Aortic smooth muscle cell (primary cell): Measurements from ENCODE around the gene CGB1. TPM values are rescaled to one million over a fixed set of nuclear protein-coding genes. Genes with fewer than 3 reads are reported as not detected.

ENCODE experiments used
- total RNA-seq: library from RNA; depleted of rRNA; stranded (reverse); fragments of >200 nt; gene quantifications from 2 replicates; pipeline ENCODE4 v1.2.3, GENCODE V29; 2014

Gene CGB1
- not detected in 2 replicates for total RNA-seq

GRCh38 chr19:49036815-49037214, at the start of gene CGB1:
CGB1 (minus strand) TSS chr19:49036895; CDS start chr19:49036711, 184 bp downstream.

GRCh38 chr19:49085020-49085867, 48.5 kb upstream of the CGB1 start, which contains the start of gene SNRNP70:
SNRNP70 (plus strand) TSS chr19:49085451; CDS start chr19:49086415, 964 bp downstream.

GRCh38 chr19:49064768-49065611, 28.3 kb upstream of the CGB1 start, which contains the start of gene NTF4:
NTF4 (minus strand) TSS chr19:49064818; CDS start chr19:49061997, 2,821 bp downstream.

GRCh38 chr19:49057636-49058234, 21.0 kb upstream of the CGB1 start, which contains the start of gene CGB7:
CGB7 (minus strand) TSS chr19:49057749; CDS start chr19:49055375, 2,374 bp downstream.

GRCh38 chr19:49049011-49049410, 12.3 kb upstream of the CGB1 start, which contains the start of gene CGB8:
CGB8 (minus strand) TSS chr19:49049111; CDS start chr19:49048739, 372 bp downstream.

GRCh38 chr19:49043548-49043947, 6.9 kb upstream of the CGB1 start, which contains the start of gene CGB5:
CGB5 (plus strand) TSS chr19:49043848; CDS start chr19:49044210, 362 bp downstream.

GRCh38 chr19:49031642-49032301, 4.9 kb downstream of the CGB1 start, which contains the start of gene CGB2:
CGB2 (plus strand) TSS chr19:49031890; CDS start chr19:49032096, 206 bp downstream.

GRCh38 chr19:49024233-49024632, 12.5 kb downstream of the CGB1 start, which contains the start of gene CGB3:
CGB3 (minus strand) TSS chr19:49024333; CDS start chr19:49023971, 362 bp downstream.

GRCh38 chr19:49017041-49017665, 19.5 kb downstream of the CGB1 start, which contains the start of gene LHB:
LHB (minus strand) TSS chr19:49017091; CDS start chr19:49017081, 10 bp downstream.

GRCh38 chr19:48993175-48994034, 43.3 kb downstream of the CGB1 start, which contains the start of the genes GYS1 and RUVBL2:
GYS1 (minus strand) TSS chr19:48993309; CDS start chr19:48993112, 197 bp downstream.
RUVBL2 (plus strand) TSS chr19:48993887; CDS start chr19:48993912, 25 bp downstream.

Other genes with a start within 250 kb of the CGB1 start
- 25.0 and 27.4 TPM in 2 replicates for gene BCAT2, start 225.9 kb downstream of the CGB1 start, total RNA-seq
- gene HSD17B14, start 200.4 kb downstream of the CGB1 start, total RNA-seq, result 1.2 and 4.5 TPM in 2 replicates
- gene PLEKHA4, start 168.3 kb downstream of the CGB1 start, total RNA-seq, result 17.2 and 18.3 TPM in 2 replicates
- 57.1 and 97.7 TPM in 2 replicates for gene PPP1R15A, start 164.5 kb downstream of the CGB1 start, total RNA-seq
- under 0.01 TPM in 1 of 2 replicates, not detected in the other for gene TULP2, start 138.2 kb downstream of the CGB1 start, total RNA-seq
- gene NUCB1, start 136.6 kb downstream of the CGB1 start, total RNA-seq, result 169 and 221 TPM in 2 replicates
- gene DHDH, start 103.2 kb downstream of the CGB1 start, total RNA-seq, result 0.12 TPM in 1 of 2 replicates, not detected in the other
- gene BAX, start 82.0 kb downstream of the CGB1 start, total RNA-seq, result 48.5 and 68.4 TPM in 2 replicates
- 2,006 and 2,638 TPM in 2 replicates for gene FTL, start 71.6 kb downstream of the CGB1 start, total RNA-seq
- gene GYS1, start 43.6 kb downstream of the CGB1 start, total RNA-seq, result 32.5 and 37.1 TPM in 2 replicates
- 190 and 270 TPM in 2 replicates for gene RUVBL2, start 43.0 kb downstream of the CGB1 start, total RNA-seq
- not detected in 2 replicates for gene LHB, start 19.8 kb downstream of the CGB1 start, total RNA-seq
- not detected in 2 replicates for gene CGB3, start 12.6 kb downstream of the CGB1 start, total RNA-seq
- gene CGB2, start 5.0 kb downstream of the CGB1 start, total RNA-seq, result not detected in 2 replicates
- gene CGB5, start 7.0 kb upstream of the CGB1 start, total RNA-seq, result not detected in 2 replicates
- not detected in 2 replicates for gene CGB8, start 12.2 kb upstream of the CGB1 start, total RNA-seq
- gene CGB7, start 20.9 kb upstream of the CGB1 start, total RNA-seq, result not detected in 2 replicates
- gene NTF4, start 27.9 kb upstream of the CGB1 start, total RNA-seq, result not detected in 2 replicates
- not detected in 2 replicates for gene KCNA7, start 35.8 kb upstream of the CGB1 start, total RNA-seq
- gene SNRNP70, start 48.6 kb upstream of the CGB1 start, total RNA-seq, result 143 and 151 TPM in 2 replicates
- 13.0 and 15.6 TPM in 2 replicates for gene LIN7B, start 77.5 kb upstream of the CGB1 start, total RNA-seq
- 1.1 and 1.2 TPM in 2 replicates for gene C19orf73, start 82.2 kb upstream of the CGB1 start, total RNA-seq
- gene PPFIA3, start 82.6 kb upstream of the CGB1 start, total RNA-seq, result 1.8 and 2.1 TPM in 2 replicates
- 0.26 and 1.2 TPM in 2 replicates for gene HRC, start 118.5 kb upstream of the CGB1 start, total RNA-seq
- gene TRPM4, start 120.9 kb upstream of the CGB1 start, total RNA-seq, result 20.5 and 33.0 TPM in 2 replicates